Measurements from ENCODE around the gene ALAS1.
A peak's percentile ranks its signal among the peaks of the same experiment; 100 is the strongest.

The ALAS1 gene

DNA sequence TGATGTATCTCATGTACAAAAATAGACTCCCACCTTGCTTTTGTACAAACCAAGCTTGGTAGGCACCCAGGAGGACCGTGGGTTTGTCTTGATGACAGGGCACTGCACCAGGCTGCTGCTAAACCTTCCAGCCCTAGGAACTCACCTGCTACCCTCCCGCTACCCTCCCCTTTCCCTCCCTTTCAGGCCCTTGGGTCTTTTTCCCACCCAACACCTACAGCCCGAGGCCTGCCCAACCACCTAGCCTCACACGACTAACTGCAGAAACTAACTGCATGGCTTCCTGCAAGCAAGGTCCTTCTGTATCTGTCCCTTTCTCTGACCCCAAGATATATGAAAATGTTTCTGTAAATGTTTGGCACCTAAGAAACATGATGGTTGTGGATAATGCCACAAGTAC is 58.7 kb downstream of the ALAS1 start:
- H3K4me3 ChIP-seq (ENCODE audit: low read depth in 1 of 2, low read length in 1 of 2), result no peak overlapping the region
- no peak overlapping the region for H3K27ac ChIP-seq
- no peaks in the 10 kb centered on the region for H3K27me3 ChIP-seq
- H3K9me3 ChIP-seq, result no peaks in the 10 kb centered on the region
- H3K4me1 ChIP-seq (ENCODE audit: control insufficient read depth in 1 of 2, insufficient read depth in 1 of 2, low read depth in 1 of 2, low read length in 1 of 2), result peaks cover 17 to 24% of the 10 kb centered on the region in 2 experiments
- peaks cover 94% of the 10 kb centered on the region for H3K36me3 ChIP-seq
- TF ChIP-seq, protein P1, sequence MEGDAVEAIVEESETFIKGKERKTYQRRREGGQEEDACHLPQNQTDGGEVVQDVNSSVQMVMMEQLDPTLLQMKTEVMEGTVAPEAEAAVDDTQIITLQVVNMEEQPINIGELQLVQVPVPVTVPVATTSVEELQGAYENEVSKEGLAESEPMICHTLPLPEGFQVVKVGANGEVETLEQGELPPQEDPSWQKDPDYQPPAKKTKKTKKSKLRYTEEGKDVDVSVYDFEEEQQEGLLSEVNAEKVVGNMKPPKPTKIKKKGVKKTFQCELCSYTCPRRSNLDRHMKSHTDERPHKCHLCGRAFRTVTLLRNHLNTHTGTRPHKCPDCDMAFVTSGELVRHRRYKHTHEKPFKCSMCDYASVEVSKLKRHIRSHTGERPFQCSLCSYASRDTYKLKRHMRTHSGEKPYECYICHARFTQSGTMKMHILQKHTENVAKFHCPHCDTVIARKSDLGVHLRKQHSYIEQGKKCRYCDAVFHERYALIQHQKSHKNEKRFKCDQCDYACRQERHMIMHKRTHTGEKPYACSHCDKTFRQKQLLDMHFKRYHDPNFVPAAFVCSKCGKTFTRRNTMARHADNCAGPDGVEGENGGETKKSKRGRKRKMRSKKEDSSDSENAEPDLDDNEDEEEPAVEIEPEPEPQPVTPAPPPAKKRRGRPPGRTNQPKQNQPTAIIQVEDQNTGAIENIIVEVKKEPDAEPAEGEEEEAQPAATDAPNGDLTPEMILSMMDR (IDR thresholded peaks at IDR 0.05), result no peak

DNA sequence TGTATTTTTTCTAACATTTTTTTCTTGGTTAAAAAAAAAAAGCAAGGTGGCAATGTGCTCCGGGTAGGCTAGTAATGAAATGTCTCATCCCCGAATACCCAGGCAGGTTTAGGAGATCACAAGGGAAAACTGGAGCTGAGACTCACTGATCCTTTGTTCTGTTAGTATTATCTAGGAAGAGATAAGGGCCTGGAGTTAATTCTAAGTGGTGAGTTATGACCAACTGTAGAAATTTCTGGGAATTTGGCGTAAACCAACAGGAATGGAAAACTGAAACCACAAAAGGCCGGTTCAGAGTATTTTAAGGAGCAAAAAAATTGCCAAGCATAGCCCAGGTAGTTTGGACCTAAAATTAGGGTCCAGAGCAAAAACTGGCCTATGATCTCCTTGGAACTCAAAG is 60.0 kb downstream of the ALAS1 start:
- Histone ChIP-seq H3K36me3 (peaks cover 94% of the 10 kb centered on the region), H3K4me1 (ENCODE audit: control insufficient read depth in 1 of 2, insufficient read depth in 1 of 2, low read depth in 1 of 2, low read length in 1 of 2) (peaks cover 21 to 25% of the 10 kb centered on the region in 2 experiments), H3K27ac (no peak overlapping the region), H3K4me3 (ENCODE audit: low read depth in 1 of 2, low read length in 1 of 2) (no peak overlapping the region), H3K9me3 (no peaks in the 10 kb centered on the region), H3K27me3 (no peaks in the 10 kb centered on the region)
- TF ChIP-seq, protein P1 (IDR thresholded peaks at IDR 0.05), result no peak

DNA sequence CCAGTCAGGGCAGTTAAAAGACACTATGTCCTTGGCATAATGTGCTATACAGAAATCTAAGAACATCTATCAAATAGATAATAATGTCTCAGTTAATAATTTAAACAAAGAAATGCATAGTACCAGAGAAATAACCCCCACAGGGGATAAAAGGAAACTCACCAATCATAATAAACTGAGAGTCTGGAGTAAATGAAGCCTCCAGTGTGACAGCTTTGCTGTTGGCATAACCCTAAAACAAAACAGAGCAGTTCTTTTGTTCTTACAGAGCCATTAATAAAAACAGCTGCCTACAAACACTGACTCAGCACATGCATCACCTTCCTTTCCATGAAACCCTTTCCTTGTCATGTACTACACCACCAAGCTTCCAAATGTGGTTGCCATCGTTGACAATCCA is 61.1 kb downstream of the ALAS1 start:
- H3K27me3 ChIP-seq, result no peaks in the 10 kb centered on the region
- no peak overlapping the region for H3K4me3 ChIP-seq (ENCODE audit: low read depth in 1 of 2, low read length in 1 of 2)
- H3K36me3 ChIP-seq, result peaks cover 96% of the 10 kb centered on the region
- no peaks in the 10 kb centered on the region for H3K9me3 ChIP-seq
- peaks cover 20 to 24% of the 10 kb centered on the region in 2 experiments for H3K4me1 ChIP-seq (ENCODE audit: control insufficient read depth in 1 of 2, insufficient read depth in 1 of 2, low read depth in 1 of 2, low read length in 1 of 2)
- no peak overlapping the region for H3K27ac ChIP-seq
- TF ChIP-seq, protein P1 (IDR thresholded peaks at IDR 0.05), result no peak

DNA sequence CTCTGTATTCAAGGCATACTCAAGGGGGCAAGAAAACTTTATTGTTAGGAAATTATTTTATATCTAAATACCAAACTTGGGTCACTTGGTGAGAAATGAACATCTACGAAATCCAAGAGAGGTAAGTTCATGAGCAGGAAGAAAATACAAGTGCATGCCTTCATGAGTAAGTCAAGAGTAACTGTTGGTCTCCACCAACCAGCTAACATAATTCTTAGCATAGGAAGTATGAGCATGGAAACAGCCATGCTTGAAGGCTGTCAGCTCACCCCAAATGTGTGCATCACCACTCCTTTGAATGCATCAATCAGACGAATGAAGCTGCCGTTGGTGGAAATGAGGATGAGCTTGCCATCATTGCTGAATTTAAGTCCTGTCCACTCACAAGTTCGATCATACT is 61.5 kb downstream of the ALAS1 start:
- Histone ChIP-seq H3K27ac (no peak overlapping the region), H3K36me3 (peaks cover 95% of the 10 kb centered on the region), H3K4me3 (ENCODE audit: low read depth in 1 of 2, low read length in 1 of 2) (no peak overlapping the region), H3K4me1 (ENCODE audit: control insufficient read depth in 1 of 2, insufficient read depth in 1 of 2, low read depth in 1 of 2, low read length in 1 of 2) (peaks cover 19 to 25% of the 10 kb centered on the region in 2 experiments), H3K27me3 (no peaks in the 10 kb centered on the region), H3K9me3 (no peaks in the 10 kb centered on the region)
- TF ChIP-seq, protein P1 (IDR thresholded peaks at IDR 0.05), result no peak

DNA sequence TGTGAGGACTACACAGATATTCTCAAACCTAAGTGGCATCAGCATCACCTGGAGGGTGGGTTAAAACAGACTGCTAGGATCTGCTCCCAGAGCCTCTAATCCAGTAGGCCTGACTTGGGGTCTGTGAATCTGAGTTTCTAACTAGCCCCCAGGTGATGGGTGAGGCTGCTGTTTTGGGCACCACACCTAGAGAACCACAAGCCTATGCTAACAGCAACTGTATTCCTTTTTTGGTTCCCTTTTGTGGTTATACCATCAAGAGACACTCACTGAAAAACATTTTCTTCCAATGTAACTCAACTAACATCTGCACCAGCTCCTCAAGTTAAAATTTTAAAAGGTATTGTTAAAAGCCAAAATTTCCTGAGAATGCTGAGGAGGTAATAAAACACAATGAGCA is 64.5 kb downstream of the ALAS1 start:
- H3K4me1 ChIP-seq (ENCODE audit: control insufficient read depth in 1 of 2, insufficient read depth in 1 of 2, low read depth in 1 of 2, low read length in 1 of 2), result peaks cover 19 to 26% of the 10 kb centered on the region in 2 experiments

More for the DNA sequence above, 64.5 kb downstream of the ALAS1 start:
- H3K36me3 ChIP-seq, result peaks cover 93% of the 10 kb centered on the region
- H3K27ac ChIP-seq, result peak overlapping the region; percentile 65
- no peaks in the 10 kb centered on the region for H3K9me3 ChIP-seq
- H3K27me3 ChIP-seq, result no peaks in the 10 kb centered on the region
- no peak overlapping the region for H3K4me3 ChIP-seq (ENCODE audit: low read depth in 1 of 2, low read length in 1 of 2)
- TF ChIP-seq, protein P1 (IDR thresholded peaks at IDR 0.05), result no peak
